Measurements from ENCODE around the gene STK35. TPM values are rescaled to one million over a fixed set of nuclear protein-coding genes. Genes with fewer than 3 reads are reported as not detected.

STK35 gene
- 10 to 100 TPM; 13.5 to 13.8 TPM for total RNA-seq

GRCh38 chr20:2101057-2101864, at the start of gene STK35:
Gene STK35, plus strand, starts transcription at chr20:2101827. Its CDS starts 55 bp downstream, at chr20:2101882.

Other genes starting within 250 kb of the STK35 start
- not detected for gene SIRPA, start 206.4 kb upstream of the STK35 start, total RNA-seq
- gene PDYN, start 107.8 kb upstream of the STK35 start, total RNA-seq = not detected
- gene TGM3, start 194.2 kb downstream of the STK35 start, total RNA-seq = not detected

Measured in activated naive CD4-positive, alpha-beta T cell treated with anti-CD3 and anti-CD28 coated beads, Interleukin-2, amount 10 ng/mL, durations not matched to agents 5 hours and 36 hours (primary cell).